LNCaP clone FGC (cell line): Measurements from ENCODE around the gene SFXN5.

ENCODE experiments used
- DNase-seq: peaks from one replicate; pipeline ENCODE4 v3.0.0-alpha.2; 2011; ENCODE audit warnings: low read depth
- H3K4me3 ChIP-seq: 2 replicates; pipeline ENCODE4 v1.5.1; 2011; ENCODE audit warnings: mild to moderate bottlenecking, low read depth, low read length, control low read depth
- CTCF ChIP-seq: IDR thresholded peaks from 2 replicates; pipeline ENCODE4 v1.5.1; 2012; ENCODE audit warnings: mild to moderate bottlenecking; ENCODE audit not compliant: control insufficient read depth, insufficient read depth; ENCODE audit errors: extremely low read depth

The SFXN5 gene

DNA sequence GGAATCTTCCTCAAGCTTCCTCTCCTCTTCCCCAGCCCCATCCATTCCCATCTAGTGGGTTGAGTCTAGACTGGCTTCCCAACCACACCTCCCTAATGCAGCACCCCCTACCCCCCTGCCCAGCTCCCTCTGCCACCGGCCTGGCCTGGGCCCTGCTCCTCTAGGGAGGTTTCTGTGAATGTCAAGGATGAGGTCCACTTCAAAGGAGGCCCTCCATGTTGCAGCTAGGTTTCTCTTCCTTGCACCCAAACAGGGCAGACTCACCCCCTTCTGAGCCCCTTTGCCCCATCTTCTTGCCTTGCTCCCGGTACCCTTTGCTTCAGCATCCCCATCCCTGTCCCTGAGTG is 135.9 kb downstream of the SFXN5 start:
- no peak overlapping the region for H3K4me3 ChIP-seq
- DNase-seq = no peak
- TF ChIP-seq CTCF = no peak

DNA sequence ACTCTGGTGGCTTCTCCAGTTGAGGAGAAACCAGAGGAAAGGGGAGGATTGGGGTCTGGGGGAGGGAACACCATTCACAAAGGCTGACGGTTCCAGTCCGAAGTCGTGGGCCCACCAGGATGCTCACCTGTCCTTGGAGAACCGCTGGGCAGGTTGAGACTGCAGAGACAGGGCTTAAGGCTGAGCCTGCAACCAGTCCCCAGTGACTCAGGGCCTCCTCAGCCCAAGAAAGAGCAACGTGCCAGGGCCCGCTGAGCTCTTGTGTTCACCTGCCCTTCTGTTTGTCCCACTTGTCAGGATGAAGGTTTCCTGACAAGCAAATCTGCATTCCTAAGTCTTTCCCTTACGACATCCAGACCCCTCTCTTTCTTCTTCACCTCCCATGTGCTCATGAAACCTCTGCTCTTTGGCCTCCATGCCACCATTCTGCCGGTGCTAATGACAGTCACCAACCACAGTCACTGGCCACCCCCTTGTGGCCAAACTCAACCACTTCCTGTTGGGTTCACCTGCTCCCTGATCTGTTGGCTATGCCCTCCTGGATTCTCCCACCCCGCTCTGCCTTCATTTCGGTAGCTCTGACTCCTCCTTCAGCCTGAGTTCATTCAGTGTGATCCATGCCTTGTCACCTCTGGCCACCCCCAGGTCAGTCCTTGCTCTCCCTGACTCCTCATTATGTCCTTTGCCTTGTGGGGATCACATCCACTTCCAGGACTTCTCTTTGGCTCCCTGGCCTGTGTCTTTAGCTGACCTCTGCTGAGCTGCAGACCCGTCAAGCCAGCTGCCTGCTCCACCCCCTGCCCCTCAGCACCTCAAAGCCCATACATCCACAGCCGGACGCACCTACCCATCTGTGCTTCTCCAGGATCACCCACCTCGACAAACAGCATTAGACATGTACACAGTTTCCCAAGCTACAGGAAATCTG is 136.6 kb downstream of the SFXN5 start:
- no peak for DNase-seq

GRCh38 chr2:72933646-72934151 is 137.8 kb downstream of the SFXN5 start:
- no peak for DNase-seq
- TF ChIP-seq CTCF = no peak
- no peak overlapping the region for H3K4me3 ChIP-seq

More for the DNA sequence above, 136.6 kb downstream of the SFXN5 start:
- 0 out of 2 replicates have a peak, but pooled peaks have one; percentile 18 for TF ChIP-seq CTCF
- no peak overlapping the region for H3K4me3 ChIP-seq

DNA sequence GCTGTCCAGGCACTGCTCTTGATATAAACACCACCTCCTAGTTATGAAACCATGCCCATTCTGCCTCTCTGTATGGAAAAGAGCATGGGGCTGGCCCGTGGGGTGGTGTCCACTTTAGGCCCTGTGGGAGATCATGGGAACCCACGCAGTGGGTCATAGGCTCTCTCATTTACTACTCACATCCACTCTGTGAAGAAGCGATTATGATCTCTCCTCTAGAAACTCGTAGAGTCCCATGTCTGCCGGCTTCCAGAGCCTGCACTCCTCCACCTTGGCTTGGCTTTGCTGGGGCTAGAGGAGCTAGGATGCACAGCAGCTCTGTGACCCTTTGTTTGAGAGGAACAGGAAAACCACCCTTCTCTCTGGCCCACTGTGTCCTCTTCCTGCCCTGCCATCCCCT is 138.3 kb downstream of the SFXN5 start:
- no peak for TF ChIP-seq CTCF
- H3K4me3 ChIP-seq = no peak overlapping the region
- no peak for DNase-seq

DNA sequence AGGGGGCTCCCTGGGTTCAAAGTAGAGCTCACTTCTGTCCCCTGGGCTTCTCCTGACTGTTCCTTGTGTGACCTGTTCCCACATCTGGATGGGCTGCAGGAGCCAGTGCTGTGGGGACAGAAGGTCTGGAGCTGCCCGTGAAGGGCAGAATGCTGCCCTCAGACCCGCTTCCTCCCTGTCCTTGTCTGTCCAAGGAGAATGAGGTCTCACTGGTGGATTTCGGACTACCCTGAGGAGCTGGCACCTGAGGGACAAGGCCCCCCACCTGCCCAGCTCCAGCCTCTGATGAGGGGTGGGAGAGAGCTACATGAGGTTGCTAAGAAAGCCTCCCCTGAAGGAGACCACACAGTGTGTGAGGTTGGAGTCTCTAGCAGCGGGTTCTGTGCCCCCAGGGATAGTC is 138.7 kb downstream of the SFXN5 start:
- no peak for TF ChIP-seq CTCF
- no peak for DNase-seq
- H3K4me3 ChIP-seq = no peak overlapping the region

DNA sequence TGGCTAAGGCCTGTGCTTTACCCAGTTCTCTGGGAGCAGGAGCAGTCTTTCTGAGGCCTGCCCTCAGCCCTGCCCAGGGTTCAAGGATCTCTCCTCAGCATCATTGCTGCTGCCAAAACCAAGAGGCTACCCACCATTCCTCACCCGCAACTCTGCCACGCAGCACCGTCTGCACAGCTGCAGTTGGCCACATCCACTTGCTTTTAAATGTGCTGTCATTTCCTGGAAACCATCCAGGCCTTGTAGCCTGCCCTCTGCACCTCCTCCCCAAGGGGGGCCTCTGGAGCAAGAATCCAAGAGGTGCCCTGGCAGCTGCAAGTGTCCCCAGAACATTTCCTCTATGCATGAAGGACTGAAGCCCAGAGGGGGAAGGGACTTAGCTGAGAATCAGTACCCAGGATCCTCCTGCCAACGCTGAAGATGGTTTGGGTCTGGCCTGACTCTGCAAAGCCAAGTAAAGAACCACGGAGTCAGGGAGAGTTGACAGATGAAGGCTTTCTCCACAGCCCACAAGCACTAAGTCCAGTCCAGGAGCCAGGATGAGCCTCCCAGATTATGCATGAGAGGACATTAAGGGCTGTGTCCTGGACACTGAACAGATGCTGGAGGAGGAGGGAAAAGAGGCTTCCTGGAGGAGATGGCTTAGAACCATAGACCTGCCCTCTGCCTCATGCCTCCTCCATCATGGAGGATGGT is 139.3 kb downstream of the SFXN5 start:
- no peak for TF ChIP-seq CTCF
- H3K4me3 ChIP-seq = no peak overlapping the region
- DNase-seq = no peak
